IPS-15b (cell line): ENCODE data around the gene TRMT112.
"Not testable (repeated sequence)": the region's sequence is repeated elsewhere in the genome, so short reads cannot be mapped to it uniquely, and the experiment has no call there.

Source experiments
- H3K27me3 ChIP-seq: one replicate; pipeline ENCODE4 v1.6.1; 2013; ENCODE audit warnings: low read length; ENCODE audit not compliant: control insufficient read depth, insufficient read depth
- H3K36me3 ChIP-seq: one replicate; pipeline ENCODE4 v1.6.1; 2013; ENCODE audit warnings: low read length; ENCODE audit not compliant: control insufficient read depth, insufficient read depth
- H3K4me1 ChIP-seq: one replicate; pipeline ENCODE4 v1.6.1; 2013; ENCODE audit warnings: mild to moderate bottlenecking, low read length; ENCODE audit not compliant: control insufficient read depth, insufficient read depth
- H3K4me3 ChIP-seq: one replicate; pipeline ENCODE4 v1.5.1; 2013; ENCODE audit warnings: low read depth, low read length
- H3K9ac ChIP-seq: one replicate; pipeline ENCODE4 v1.6.1; 2013; ENCODE audit warnings: low read depth, mild to moderate bottlenecking, low read length
- H3K9me3 ChIP-seq: one replicate; pipeline ENCODE4 v1.6.1; 2013; ENCODE audit warnings: mild to moderate bottlenecking, low read length; ENCODE audit not compliant: control insufficient read depth, insufficient read depth

The TRMT112 gene

DNA sequence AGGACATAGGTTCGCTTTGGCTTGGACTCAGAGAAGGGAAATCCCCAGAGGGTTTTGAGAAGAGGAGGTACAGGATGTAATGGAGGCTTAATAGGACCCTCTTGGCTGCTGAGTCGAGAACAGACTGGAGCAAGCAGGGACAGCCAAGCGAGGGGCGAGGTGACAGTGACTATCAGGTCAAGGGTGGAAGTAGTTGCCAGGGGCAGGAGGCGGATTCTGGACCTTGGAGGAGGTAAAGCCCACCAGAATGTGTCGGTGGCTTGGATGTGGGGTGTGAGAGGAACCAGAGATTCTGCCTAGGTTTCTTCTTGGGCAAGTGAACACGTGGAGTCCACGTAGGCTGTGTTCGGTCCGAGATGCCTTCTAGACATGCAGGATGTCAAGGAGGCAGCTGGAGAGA is 4.4 kb downstream of the TRMT112 start:
- H3K9ac ChIP-seq: peak overlapping the region; percentile 47
- H3K4me3 ChIP-seq: no peak overlapping the region
- H3K36me3 ChIP-seq: peaks cover 18% of the 10 kb centered on the region
- no peaks in the 10 kb centered on the region for H3K9me3 ChIP-seq
- H3K27me3 ChIP-seq: no peaks in the 10 kb centered on the region
- no peaks in the 10 kb centered on the region for H3K4me1 ChIP-seq

DNA sequence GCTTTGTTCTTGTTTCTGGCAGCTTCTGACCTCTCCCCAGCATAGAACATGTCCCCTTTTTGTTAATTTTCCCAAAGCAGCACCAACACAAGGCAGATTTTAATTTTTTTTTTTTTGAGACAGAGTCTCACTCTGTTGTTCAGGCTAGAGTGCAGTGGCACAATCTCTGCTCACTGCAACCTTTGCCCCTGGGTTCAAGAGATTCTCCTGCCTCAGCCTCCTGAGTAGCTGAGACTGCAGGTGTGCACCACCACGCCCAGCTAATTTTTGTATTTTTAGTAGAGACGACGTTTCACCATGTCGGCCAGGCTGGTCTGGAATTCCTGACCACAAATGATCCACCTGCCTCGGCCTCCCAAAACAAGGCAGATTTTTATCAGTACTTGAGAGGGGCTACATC is 9.6 kb downstream of the TRMT112 start:
- not testable (repeated sequence) for H3K4me3 ChIP-seq, H3K36me3 ChIP-seq, H3K4me1 ChIP-seq, H3K27me3 ChIP-seq, H3K9ac ChIP-seq, H3K9me3 ChIP-seq

GRCh38 chr11:64306876-64307622 is 10.3 kb downstream of the TRMT112 start:
- Histone ChIP-seq H3K9ac (peak overlapping the region; percentile 93), H3K4me1 (peaks cover 5% of the 10 kb centered on the region), H3K27me3 (peaks cover 2% of the 10 kb centered on the region), H3K4me3 (peak overlapping the region; percentile 80), H3K9me3 (no peaks in the 10 kb centered on the region), H3K36me3 (peaks cover 2% of the 10 kb centered on the region)

DNA sequence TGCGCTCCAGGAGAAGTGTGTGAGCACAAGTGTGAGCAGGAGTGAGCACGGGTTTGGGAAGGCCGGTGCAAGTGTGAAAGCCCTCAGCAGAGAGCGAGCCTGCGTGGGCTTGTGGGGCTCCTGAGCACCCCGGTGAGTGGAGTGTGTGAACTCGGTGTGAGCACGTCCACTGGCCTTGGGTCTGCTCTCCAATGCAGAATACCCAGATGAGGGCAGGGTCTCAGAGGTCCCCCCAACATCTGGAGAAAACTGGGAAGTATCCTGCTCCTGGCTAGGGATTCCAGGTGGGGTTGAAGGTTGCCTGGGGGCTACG is 10.8 kb downstream of the TRMT112 start:
- peaks cover 5% of the 10 kb centered on the region for H3K4me1 ChIP-seq
- H3K9ac ChIP-seq: peak overlapping the region; percentile 93
- H3K36me3 ChIP-seq: peaks cover 2% of the 10 kb centered on the region
- peak overlapping the region; percentile 80 for H3K4me3 ChIP-seq
- no peaks in the 10 kb centered on the region for H3K9me3 ChIP-seq
- peaks cover 8% of the 10 kb centered on the region for H3K27me3 ChIP-seq

DNA sequence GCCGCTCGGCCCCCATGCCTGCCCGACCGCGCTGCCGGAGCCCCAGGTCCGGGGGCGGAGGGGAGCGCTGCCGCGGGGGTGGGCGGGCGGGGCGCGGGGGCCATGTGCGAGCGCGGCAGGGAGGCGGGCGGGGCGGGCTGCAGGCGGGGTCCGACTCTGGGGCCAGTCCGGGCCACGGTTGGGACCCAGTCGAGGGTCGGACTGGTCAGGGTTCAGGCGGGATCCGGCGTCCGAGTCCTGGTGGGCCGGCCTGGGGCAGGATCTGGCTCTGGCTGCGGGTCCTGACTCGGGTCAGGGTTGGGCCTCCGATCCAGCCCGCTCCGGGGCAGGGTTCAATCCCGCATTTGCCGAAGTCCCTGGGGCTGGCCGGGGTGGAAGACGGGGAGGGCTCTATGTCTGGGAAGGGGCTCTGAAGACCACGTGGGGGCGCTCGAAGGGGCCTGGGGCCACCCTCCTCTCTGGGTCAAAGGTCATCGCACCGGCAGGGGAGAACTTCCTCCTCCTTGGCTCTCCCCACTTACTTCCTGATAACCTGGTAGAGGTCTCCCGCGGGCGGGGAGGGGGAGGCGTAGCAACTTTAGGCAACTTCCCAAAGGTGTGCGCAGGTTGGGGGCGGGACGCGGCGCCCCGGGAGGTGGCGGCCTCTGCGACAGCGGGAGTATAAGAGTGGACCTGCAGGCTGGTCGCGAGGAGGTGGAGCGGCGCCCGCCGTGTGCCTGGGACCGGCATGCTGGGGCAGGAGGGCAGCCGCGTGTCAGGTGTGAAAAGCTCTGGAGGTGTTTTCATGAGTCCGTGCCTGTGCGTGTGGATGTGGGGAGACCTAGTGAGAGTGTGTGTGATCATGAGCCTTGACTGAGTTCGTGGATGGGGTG is 11.4 kb downstream of the TRMT112 start:
- no peaks in the 10 kb centered on the region for H3K36me3 ChIP-seq
- H3K9me3 ChIP-seq: no peaks in the 10 kb centered on the region
- peaks cover 13% of the 10 kb centered on the region for H3K27me3 ChIP-seq
- H3K4me3 ChIP-seq: peak overlapping the region; percentile 80
- H3K9ac ChIP-seq: peak overlapping the region; percentile 93
- peaks cover 5% of the 10 kb centered on the region for H3K4me1 ChIP-seq

DNA sequence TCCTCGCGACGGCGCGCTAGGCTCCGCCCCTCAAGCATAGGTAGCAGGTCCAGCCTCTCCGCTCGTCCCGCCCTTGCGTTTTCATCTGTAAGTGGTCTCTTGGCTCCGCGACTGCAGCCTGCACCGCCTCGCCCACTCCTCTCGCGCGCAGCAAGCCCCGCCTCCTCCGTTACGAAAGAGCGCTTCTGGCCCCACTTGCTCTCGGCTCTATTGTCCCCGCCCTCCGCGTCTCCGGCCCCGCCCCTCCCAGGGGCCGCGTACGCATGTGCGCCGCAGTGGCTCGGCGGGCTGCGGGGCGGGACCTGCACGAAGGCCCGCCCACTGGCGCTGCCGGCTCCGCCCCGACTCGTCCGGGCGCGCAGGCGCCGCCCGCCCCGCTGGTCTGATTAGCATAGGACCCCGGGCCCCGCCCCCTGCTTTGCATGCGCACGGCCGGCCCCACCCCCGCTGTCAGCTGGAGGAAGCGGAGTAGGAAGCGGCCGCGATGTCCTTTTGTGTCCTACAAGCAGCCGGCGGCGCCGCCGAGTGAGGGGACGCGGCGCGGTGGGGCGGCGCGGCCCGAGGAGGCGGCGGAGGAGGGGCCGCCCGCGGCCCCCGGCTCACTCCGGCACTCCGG is 12.2 kb downstream of the TRMT112 start, which contains the start of gene ESRRA:
Gene ESRRA, plus strand, starts transcription at position 450 of the 616 bp plus-strand sequence. CDS start 1,656 bp downstream, outside the sequence.
- H3K4me3 ChIP-seq: peak within 1 kb of the TSS; percentile 91
- H3K36me3 ChIP-seq: no peaks in the 10 kb centered on the region
- peak within 1 kb of the TSS; percentile 97 for H3K9ac ChIP-seq
- H3K27me3 ChIP-seq: peaks cover 20% of the 10 kb centered on the region
- H3K4me1 ChIP-seq: peaks cover 5% of the 10 kb centered on the region
- H3K9me3 ChIP-seq: no peaks in the 10 kb centered on the region

- Histone ChIP-seq H3K36me3 (no peaks in the 10 kb centered on the region), H3K9me3 (no peaks in the 10 kb centered on the region), H3K4me1 (peaks cover 5% of the 10 kb centered on the region), H3K9ac (peak overlapping the region; percentile 97), H3K27me3 (peaks cover 27% of the 10 kb centered on the region), H3K4me3 (peak overlapping the region; percentile 91)
These were observed 12.9 kb downstream of the TRMT112 start for GRCh38 chr11:64304316-64305072.

DNA sequence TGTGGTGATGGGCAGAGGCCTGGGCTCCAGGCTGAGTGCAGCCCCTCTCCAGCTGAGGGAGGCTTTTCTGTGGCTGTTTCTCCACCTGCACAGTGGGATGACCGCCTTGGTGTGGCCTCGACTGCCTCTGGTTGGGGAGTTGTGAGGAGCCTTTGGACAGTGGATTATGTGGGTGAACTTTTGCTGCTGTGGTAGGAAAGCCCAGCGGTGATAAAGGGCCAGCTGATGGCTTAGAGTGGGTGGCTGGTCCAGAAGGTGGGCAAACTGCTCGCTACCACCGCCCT is 13.4 kb downstream of the TRMT112 start:
- Histone ChIP-seq H3K27me3 (peaks cover 32% of the 10 kb centered on the region), H3K4me1 (peaks cover 5% of the 10 kb centered on the region), H3K36me3 (no peaks in the 10 kb centered on the region), H3K4me3 (peak overlapping the region; percentile 91), H3K9ac (no peak overlapping the region), H3K9me3 (no peaks in the 10 kb centered on the region)

GRCh38 chr11:64303109-64304031 is 14.0 kb downstream of the TRMT112 start:
- Histone ChIP-seq H3K36me3 (no peaks in the 10 kb centered on the region), H3K4me3 (no peak overlapping the region), H3K4me1 (peaks cover 5% of the 10 kb centered on the region), H3K9ac (no peak overlapping the region), H3K27me3 (peaks cover 38% of the 10 kb centered on the region), H3K9me3 (no peaks in the 10 kb centered on the region)

DNA sequence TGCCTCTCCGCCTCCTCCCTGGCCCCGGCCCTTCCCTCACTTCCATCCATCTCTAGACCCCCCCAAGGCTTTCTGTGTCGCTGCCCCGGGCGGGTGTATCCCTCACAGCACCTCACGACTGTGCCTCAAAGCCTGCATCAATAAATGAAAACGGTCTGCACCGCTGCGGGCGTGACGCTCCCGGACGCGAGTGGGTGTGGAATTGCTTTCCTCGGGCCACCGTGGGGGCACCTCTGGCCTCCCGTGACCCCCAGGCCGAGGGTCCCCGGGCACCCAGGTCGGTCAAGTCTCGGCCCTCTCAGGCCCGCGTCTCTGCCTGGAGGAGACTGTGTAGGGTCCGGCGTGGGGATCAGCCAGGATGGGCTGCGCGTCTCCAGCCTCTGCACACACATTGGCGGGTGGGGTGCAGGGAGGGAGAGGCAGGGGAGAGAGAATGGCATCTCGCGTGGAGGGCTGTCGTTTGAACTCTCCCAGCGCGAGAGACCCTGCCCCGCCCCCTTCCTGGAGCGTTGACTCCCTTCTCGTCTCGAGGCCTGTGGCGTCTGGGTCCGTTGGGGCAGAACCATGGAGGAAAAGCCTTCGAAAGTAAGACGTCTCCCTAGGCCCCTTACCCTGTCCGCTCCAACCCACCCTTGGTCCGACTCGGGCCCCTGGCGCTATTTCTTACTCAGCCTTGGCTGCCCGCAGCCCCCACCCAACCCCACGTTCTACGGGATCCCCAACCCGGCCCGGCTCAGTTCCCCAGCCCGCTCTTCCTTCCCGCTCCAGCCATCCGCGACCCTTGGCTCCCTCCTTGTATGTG is 17.3 kb downstream of the TRMT112 start, which contains the start of gene CATSPERZ:
Gene CATSPERZ, plus strand, starts transcription at position 512 of the 802 bp plus-strand sequence. Its CDS starts 53 bp downstream, at position 565.
- Histone ChIP-seq H3K27me3 (peaks cover 71% of the 10 kb centered on the region), H3K9ac (no peak within 1 kb of the TSS), H3K36me3 (no peaks in the 10 kb centered on the region), H3K4me1 (peaks cover 5% of the 10 kb centered on the region), H3K4me3 (peak within 1 kb of the TSS; percentile 65), H3K9me3 (no peaks in the 10 kb centered on the region)
